Naive B cell (primary cell): Measurements from ENCODE around the gene TANGO2. TPM values are rescaled to one million over a fixed set of nuclear protein-coding genes. Genes with fewer than 3 reads are reported as not detected.

Source experiments
- polyA plus RNA-seq, 6 donors: library from polyadenylated mRNA; unstranded; fragments of 300-500 nt; fragmentation: Illumina TruSeq; gene quantifications; one replicate each; pipeline ENCODE4 v1.2.3, GENCODE V29; 2021; ENCODE audit warnings: low read depth in 6 of 6

The TANGO2 gene
- polyA plus RNA-seq, 6 donors from 2014 or later, result 24.3 to 46.1 (median 34.6) TPM

Other genes with a start within 250 kb of the TANGO2 start
- 10 to 100 TPM in 4 of 6 donors, 1 to 10 TPM in 2; 6.2 to 14.8 (median 12.0) TPM for gene GNB1L, start 166.2 kb upstream of the TANGO2 start, polyA plus RNA-seq
- 1 to 10 TPM in 5 of 6 donors, not detected in 1; 5.5 to 8.9 (median 6.1) TPM for gene RTL10, start 166.2 kb upstream of the TANGO2 start, polyA plus RNA-seq
- 10 to 100 TPM; 62.2 to 76.0 (median 69.6) TPM for gene COMT, start 79.3 kb upstream of the TANGO2 start, polyA plus RNA-seq
- 10 to 100 TPM in 3 of 6 donors, 1 to 10 TPM in 3; 8.1 to 14.7 (median 10.1) TPM for gene TXNRD2, start 79.3 kb upstream of the TANGO2 start, polyA plus RNA-seq
- 1 to 10 TPM in 1 of 6 donors, under 1 TPM in 4, not detected in 1; 0.24 to 2.5 (median 0.56) TPM for gene ARVCF, start 4.3 kb upstream of the TANGO2 start, polyA plus RNA-seq
- gene DGCR8, start 59.1 kb downstream of the TANGO2 start, polyA plus RNA-seq, result 1 to 10 TPM in 5 of 6 donors, under 1 TPM in 1; 0.49 to 6.7 (median 2.3) TPM
- 100 to 1,000 TPM in 2 of 6 donors, 10 to 100 TPM in 4; 73.1 to 107 (median 91.0) TPM for gene RANBP1, start 95.0 kb downstream of the TANGO2 start, polyA plus RNA-seq
- 10 to 100 TPM; 15.1 to 29.7 (median 21.3) TPM for gene TRMT2A, start 96.1 kb downstream of the TANGO2 start, polyA plus RNA-seq
- 1 to 10 TPM in 5 of 6 donors, under 1 TPM in 1; 0.56 to 4.4 (median 2.5) TPM for gene ZDHHC8, start 110.7 kb downstream of the TANGO2 start, polyA plus RNA-seq
- not detected for gene CCDC188, start 129.9 kb downstream of the TANGO2 start, polyA plus RNA-seq
- not detected for gene RTN4R, start 247.2 kb downstream of the TANGO2 start, polyA plus RNA-seq